ENCODE measurements around the gene SRC. TPM values are rescaled to one million over a fixed set of nuclear protein-coding genes. Genes with fewer than 3 reads are reported as not detected.

The SRC gene
- polyA plus RNA-seq, 1 experiment, result 13.9 TPM

DNA sequence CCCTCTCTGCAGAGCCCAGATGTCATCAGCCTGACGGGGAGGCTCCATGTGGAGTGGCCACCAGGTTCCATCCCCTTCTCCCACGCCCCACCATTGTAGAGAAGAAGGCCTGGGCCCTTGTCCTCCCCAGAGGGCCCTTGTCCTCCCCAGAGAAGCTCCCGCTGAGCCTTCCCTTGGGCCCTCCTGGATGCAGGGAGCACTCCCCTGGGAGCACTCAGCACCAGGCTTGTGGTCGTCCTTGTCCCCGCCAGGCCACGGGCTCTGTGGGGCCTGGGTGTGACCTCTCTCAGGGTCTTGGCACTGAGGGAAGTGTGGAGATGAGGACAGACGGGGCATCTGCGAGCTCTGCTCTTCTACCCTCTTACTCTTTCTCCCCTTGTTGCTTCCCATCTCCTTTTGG is 91.7 kb downstream of the SRC start:
- CTCF ChIA-PET, result no interaction called here
- TF ChIP-seq, protein P1, sequence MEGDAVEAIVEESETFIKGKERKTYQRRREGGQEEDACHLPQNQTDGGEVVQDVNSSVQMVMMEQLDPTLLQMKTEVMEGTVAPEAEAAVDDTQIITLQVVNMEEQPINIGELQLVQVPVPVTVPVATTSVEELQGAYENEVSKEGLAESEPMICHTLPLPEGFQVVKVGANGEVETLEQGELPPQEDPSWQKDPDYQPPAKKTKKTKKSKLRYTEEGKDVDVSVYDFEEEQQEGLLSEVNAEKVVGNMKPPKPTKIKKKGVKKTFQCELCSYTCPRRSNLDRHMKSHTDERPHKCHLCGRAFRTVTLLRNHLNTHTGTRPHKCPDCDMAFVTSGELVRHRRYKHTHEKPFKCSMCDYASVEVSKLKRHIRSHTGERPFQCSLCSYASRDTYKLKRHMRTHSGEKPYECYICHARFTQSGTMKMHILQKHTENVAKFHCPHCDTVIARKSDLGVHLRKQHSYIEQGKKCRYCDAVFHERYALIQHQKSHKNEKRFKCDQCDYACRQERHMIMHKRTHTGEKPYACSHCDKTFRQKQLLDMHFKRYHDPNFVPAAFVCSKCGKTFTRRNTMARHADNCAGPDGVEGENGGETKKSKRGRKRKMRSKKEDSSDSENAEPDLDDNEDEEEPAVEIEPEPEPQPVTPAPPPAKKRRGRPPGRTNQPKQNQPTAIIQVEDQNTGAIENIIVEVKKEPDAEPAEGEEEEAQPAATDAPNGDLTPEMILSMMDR (IDR thresholded peaks at IDR 0.05; ENCODE audit: low read depth, low read length), result no peak
- Histone ChIP-seq H3K9me3 (ENCODE audit: control insufficient read depth, insufficient read depth, low read length) (no peaks in the 10 kb centered on the region; the same call in 1 of the 2 replicates), H3K27ac (ENCODE audit: low read depth, low read length) (no peak overlapping the region), H3K27me3 (ENCODE audit: control insufficient read depth, insufficient read depth, low read length) (peaks cover 41% of the 10 kb centered on the region), H3K4me3 (ENCODE audit: low read depth, low read length) (no peak overlapping the region)
- DNase-seq (ENCODE audit: low read depth, low spot score), result no peak
- POLR2A ChIA-PET, result no interaction called here

DNA sequence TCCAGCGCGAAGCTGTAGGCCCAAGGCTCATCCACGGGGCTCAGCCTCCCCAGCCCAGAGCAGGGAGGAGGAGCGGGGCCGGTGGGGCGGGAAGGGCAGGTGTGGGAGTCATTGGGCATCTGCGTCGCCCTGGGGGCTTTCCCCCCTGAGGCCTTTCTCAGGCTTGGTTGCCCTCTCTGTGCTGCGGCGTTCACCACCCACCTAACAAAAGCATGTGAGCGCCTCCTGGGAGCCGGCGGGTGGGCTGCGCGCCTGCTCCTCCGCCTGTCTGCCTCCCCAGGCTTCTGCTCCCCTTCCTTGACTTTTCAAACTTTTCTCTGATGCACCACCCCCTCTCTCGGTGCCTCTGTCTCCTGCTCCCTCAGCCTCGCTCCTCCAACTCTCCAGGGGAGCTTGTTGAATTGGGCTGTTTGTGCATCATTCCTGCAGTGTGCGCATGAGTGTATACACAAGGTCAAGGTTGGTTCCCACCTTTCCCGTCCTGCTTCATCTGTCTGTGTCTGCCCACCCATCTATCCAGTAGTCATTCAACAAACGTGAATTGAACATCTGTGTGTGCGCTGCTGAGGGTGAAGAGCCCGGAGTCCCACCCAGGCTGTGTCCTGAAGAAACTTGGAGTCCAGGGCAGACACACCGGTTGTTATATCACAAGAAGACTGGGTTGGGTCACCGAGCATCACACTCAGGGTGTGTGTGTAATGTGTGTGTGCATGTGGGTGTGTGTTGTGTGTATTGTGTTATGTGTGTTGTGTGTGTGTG is 92.7 kb downstream of the SRC start:
- H3K9me3 ChIP-seq (ENCODE audit: control insufficient read depth, insufficient read depth, low read length), result no peaks in the 10 kb centered on the region; the same call in 1 of the 2 replicates
- TF ChIP-seq, protein P1 (IDR thresholded peaks at IDR 0.05; ENCODE audit: low read depth, low read length), result no peak
- H3K27ac ChIP-seq (ENCODE audit: low read depth, low read length), result no peak overlapping the region
- H3K27me3 ChIP-seq (ENCODE audit: control insufficient read depth, insufficient read depth, low read length), result peaks cover 41% of the 10 kb centered on the region
- ChIA-PET POLR2A (no interaction called here), CTCF (no interaction called here)
- no peak overlapping the region for H3K4me3 ChIP-seq (ENCODE audit: low read depth, low read length)
- no peak for DNase-seq (ENCODE audit: low read depth, low spot score)

DNA sequence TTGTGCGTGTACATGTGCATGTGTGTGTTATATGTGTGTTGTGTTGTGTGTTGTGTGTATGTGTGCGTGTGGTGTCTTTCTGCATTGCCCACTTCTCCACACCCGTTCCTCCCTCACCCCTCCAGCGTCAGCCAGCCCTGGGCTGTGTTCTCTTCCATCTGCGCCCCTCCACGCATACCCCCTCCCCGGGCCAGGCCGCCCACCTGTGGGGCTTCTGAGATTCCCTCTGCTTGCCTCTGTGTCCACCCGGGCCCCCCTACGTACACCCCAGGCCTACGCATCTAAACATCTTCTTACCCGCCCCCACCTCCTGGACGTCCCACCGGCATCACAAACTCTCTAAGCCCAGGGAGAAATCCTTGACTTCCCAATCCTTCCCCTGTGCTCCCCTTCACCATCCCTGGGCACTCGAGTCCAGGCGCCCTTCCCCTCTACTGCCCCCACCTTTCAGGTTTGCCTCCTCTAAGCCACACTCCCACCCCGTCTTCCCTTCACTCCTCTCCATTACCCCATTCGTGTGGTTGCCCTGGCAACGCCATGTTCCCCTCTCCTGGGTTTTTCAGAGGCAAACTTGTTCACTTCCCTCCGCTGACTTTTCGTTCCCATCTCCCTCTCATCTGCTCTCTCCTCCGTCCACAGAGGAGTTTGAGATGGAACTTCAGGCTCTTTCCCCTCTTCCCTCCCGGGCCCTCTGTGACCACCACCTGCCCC is 93.4 kb downstream of the SRC start:
- Histone ChIP-seq H3K27me3 (ENCODE audit: control insufficient read depth, insufficient read depth, low read length) (peaks cover 46% of the 10 kb centered on the region), H3K4me3 (ENCODE audit: low read depth, low read length) (no peak overlapping the region), H3K9me3 (ENCODE audit: control insufficient read depth, insufficient read depth, low read length) (no peaks in the 10 kb centered on the region; the same call in 1 of the 2 replicates), H3K27ac (ENCODE audit: low read depth, low read length) (no peak overlapping the region)
- POLR2A ChIA-PET, result no interaction called here
- CTCF ChIA-PET, result no interaction called here
- TF ChIP-seq, protein P1 (IDR thresholded peaks at IDR 0.05; ENCODE audit: low read depth, low read length), result no peak
- DNase-seq (ENCODE audit: low read depth, low spot score), result no peak

DNA sequence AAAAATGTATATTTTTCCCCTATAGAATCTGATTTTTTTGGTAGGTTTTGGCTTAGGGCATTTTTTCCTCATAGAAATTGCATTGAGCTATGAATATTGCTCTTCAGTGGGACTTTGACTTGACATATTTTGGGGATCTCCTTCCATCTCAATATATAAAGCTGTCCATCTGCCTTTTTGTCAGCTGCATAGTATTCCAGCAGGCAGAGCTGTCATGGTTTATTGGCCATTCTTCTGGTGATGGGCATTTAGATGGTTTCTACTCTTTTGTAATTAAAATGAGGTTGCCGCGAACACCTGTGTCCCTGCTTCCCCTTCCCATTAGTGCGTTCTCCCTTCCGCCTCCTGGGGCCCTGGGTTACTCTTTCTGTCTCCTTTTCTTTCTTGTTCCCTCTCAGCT is 95.1 kb downstream of the SRC start:
- TF ChIP-seq, protein P1 (IDR thresholded peaks at IDR 0.05; ENCODE audit: low read depth, low read length), result no peak
- CTCF ChIA-PET, result no interaction called here

DNA sequence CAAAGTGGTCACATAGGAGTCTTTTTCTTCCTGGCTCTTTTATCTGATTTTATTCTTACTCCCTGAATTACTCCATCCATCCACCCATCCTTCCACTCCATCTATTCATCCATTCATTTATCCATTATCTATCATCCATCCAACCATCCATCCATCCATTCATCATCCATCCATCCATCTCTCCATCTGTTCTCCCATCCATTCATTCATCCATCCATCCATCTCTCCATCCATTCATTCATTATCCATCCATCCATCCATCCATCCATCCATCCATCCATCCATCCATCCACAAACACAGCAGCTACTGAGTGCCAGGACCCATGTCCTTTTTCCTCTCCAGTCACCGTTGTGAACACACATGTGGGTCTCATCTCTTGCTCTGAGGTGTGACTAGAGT is 96.6 kb downstream of the SRC start:
- no peak overlapping the region for H3K27ac ChIP-seq (ENCODE audit: low read depth, low read length)
- ChIA-PET POLR2A (no interaction called here), CTCF (interaction anchor here (0.6 kb wide), 1 partner anchor 221 kb away, joined by 3 read pairs; no protein-coding TSS in a partner anchor)
- peaks cover 58% of the 10 kb centered on the region for H3K27me3 ChIP-seq (ENCODE audit: control insufficient read depth, insufficient read depth, low read length)
- no peak overlapping the region for H3K4me3 ChIP-seq (ENCODE audit: low read depth, low read length)
- DNase-seq (ENCODE audit: low read depth, low spot score), result no peak
- no peaks in the 10 kb centered on the region; the same call in 1 of the 2 replicates for H3K9me3 ChIP-seq (ENCODE audit: control insufficient read depth, insufficient read depth, low read length)
- TF ChIP-seq, protein P1 (IDR thresholded peaks at IDR 0.05; ENCODE audit: low read depth, low read length), result no peak

More for the DNA sequence above, 95.1 kb downstream of the SRC start:
- Histone ChIP-seq H3K27me3 (ENCODE audit: control insufficient read depth, insufficient read depth, low read length) (peaks cover 51% of the 10 kb centered on the region), H3K9me3 (ENCODE audit: control insufficient read depth, insufficient read depth, low read length) (no peaks in the 10 kb centered on the region; the same call in 1 of the 2 replicates), H3K4me3 (ENCODE audit: low read depth, low read length) (no peak overlapping the region), H3K27ac (ENCODE audit: low read depth, low read length) (no peak overlapping the region)
- POLR2A ChIA-PET, result no interaction called here
- DNase-seq (ENCODE audit: low read depth, low spot score), result no peak

Data from AG04450 (cell line).